Upper lobe of left lung (tissue), 4 donors: ENCODE results near the gene VANGL2.

Experiments used
- EP300 ChIP-seq, 4 donors: sonication (generic); formaldehyde crosslinking; IDR thresholded peaks; one replicate each; pipeline ENCODE4 v1.5.1; 2017; ENCODE audit warnings: antibody characterized with exemption in 4 of 4, control low read depth in 2 of 4
- POLR2A ChIP-seq, 4 donors: fragments of 450-650 bp; IDR thresholded peaks; one replicate each; pipeline ENCODE4 v1.5.1; 2016 to 2017; ENCODE audit warnings: antibody characterized with exemption in 4 of 4, mild to moderate bottlenecking in 2 of 4
- POLR2AphosphoS5 ChIP-seq, 2 donors: sonication (generic); formaldehyde crosslinking; IDR thresholded peaks; one replicate each; pipeline ENCODE4 v1.5.1; 2017; ENCODE audit warnings: antibody characterized with exemption in 2 of 2

GRCh38 chr1:160361199-160361598 lies 39.2 kb upstream of the VANGL2 start:
- TF ChIP-seq POLR2AphosphoS5 (IDR thresholded peaks at IDR 0.05) (no peak), POLR2A (IDR thresholded peaks at IDR 0.05) (no peak), EP300 (IDR thresholded peaks at IDR 0.05) (no peak)
